NCI-H1092 treated with DMSO at 0.1 percent for 48 hours (cell line): ENCODE data around the gene ARF1.

Source experiments
- DNase-seq: peaks from one replicate; lab custom pipeline; 2025; lab: John Stamatoyannopoulos, UW

Gene ARF1

GRCh38 chr1:228050571-228051231 is 31.8 kb upstream of the ARF1 start:
- no peak for DNase-seq

GRCh38 chr1:228058172-228058948 is 24.1 kb upstream of the ARF1 start:
- no peak for DNase-seq

GRCh38 chr1:228058949-228059633 is 23.4 kb upstream of the ARF1 start:
- DNase-seq = no peak

GRCh38 chr1:228059634-228060457 is 22.7 kb upstream of the ARF1 start:
- DNase-seq = no peak

- DNase-seq = no peak
These were observed 21.9 kb upstream of the ARF1 start for GRCh38 chr1:228060458-228061190.

- no peak for DNase-seq
These were observed 21.0 kb upstream of the ARF1 start for GRCh38 chr1:228061411-228062084.

GRCh38 chr1:228062085-228062791 is 20.3 kb upstream of the ARF1 start:
- DNase-seq = no peak

- DNase-seq = no peak
These were observed 19.7 kb upstream of the ARF1 start for GRCh38 chr1:228062812-228063211.

GRCh38 chr1:228063251-228064191 is 19.0 kb upstream of the ARF1 start:
- DNase-seq = no peak

- no peak for DNase-seq
These were observed 18.2 kb upstream of the ARF1 start for GRCh38 chr1:228064296-228064695.

GRCh38 chr1:228064741-228065542 is 17.6 kb upstream of the ARF1 start:
- no peak for DNase-seq

- DNase-seq = no peak
These were observed 16.8 kb upstream of the ARF1 start for GRCh38 chr1:228065543-228066347.

- DNase-seq = no peak
These were observed 16.1 kb upstream of the ARF1 start for GRCh38 chr1:228066416-228066815.

GRCh38 chr1:228066891-228067654 is 15.4 kb upstream of the ARF1 start:
- no peak for DNase-seq

- DNase-seq = no peak
These were observed 14.1 kb upstream of the ARF1 start for GRCh38 chr1:228068359-228068758.

- no peak for DNase-seq
These were observed 12.3 kb upstream of the ARF1 start for GRCh38 chr1:228070173-228070572.

- DNase-seq = no peak
These were observed 11.7 kb upstream of the ARF1 start for GRCh38 chr1:228070851-228071250.
